ENCODE results near the gene C2orf69. TPM values are rescaled to one million over a fixed set of nuclear protein-coding genes. Genes with fewer than 3 reads are reported as not detected.

The C2orf69 gene
- total and polyA plus RNA-seq, 3 donors from 2014 or later: 16.8 to 21.7 (median 19.8) TPM

Small RNAs within 50 kb of the gene (small RNA-seq; reads per million reads assigned to genes)
- gene AC108032.1: 0 reads per million in 2 donors
- gene RN7SL717P: 0 reads per million in 2 donors

Other genes with a start within 250 kb of the C2orf69 start
- 1 to 10 TPM; 9.7 TPM for gene FTCDNL1, start 60.1 kb upstream of the C2orf69 start, total RNA-seq
- 1.5 TPM for gene FTCDNL1, start 60.1 kb upstream of the C2orf69 start, polyA plus RNA-seq (ENCODE audit: insufficient read depth, low read depth, low replicate concordance)
- 10 to 100 TPM; 17.2 to 18.0 TPM for gene TYW5, start 44.2 kb downstream of the C2orf69 start, total RNA-seq
- gene TYW5, start 44.2 kb downstream of the C2orf69 start, polyA plus RNA-seq (ENCODE audit: insufficient read depth, low read depth, low replicate concordance): 5.3 TPM
- 10 to 100 TPM; 16.6 to 18.7 TPM for gene MAIP1, start 44.3 kb downstream of the C2orf69 start, total RNA-seq
- 13.6 TPM for gene MAIP1, start 44.3 kb downstream of the C2orf69 start, polyA plus RNA-seq (ENCODE audit: insufficient read depth, low read depth, low replicate concordance)

Measured in testis (tissue), 3 donors.